ENCODE measurements around the gene DDX17.

GRCh38 chr22:38467904-38468442, 38.1 kb downstream of the DDX17 start, which contains the start of gene KDELR3:
- TF ChIP-seq, protein P1, sequence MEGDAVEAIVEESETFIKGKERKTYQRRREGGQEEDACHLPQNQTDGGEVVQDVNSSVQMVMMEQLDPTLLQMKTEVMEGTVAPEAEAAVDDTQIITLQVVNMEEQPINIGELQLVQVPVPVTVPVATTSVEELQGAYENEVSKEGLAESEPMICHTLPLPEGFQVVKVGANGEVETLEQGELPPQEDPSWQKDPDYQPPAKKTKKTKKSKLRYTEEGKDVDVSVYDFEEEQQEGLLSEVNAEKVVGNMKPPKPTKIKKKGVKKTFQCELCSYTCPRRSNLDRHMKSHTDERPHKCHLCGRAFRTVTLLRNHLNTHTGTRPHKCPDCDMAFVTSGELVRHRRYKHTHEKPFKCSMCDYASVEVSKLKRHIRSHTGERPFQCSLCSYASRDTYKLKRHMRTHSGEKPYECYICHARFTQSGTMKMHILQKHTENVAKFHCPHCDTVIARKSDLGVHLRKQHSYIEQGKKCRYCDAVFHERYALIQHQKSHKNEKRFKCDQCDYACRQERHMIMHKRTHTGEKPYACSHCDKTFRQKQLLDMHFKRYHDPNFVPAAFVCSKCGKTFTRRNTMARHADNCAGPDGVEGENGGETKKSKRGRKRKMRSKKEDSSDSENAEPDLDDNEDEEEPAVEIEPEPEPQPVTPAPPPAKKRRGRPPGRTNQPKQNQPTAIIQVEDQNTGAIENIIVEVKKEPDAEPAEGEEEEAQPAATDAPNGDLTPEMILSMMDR (IDR thresholded peaks at IDR 0.05): no peak
- TF ChIP-seq POLR2A (IDR thresholded peaks at IDR 0.05): no peak

Measured in lower leg skin (tissue), 3 donors.